Measurements from ENCODE around the gene FOXP1.

Gene FOXP1

GRCh38 chr3:70972855-70973254 is 610.7 kb downstream of the FOXP1 start:
- no peak for DNase-seq (ENCODE audit: low spot score)

- no peak for DNase-seq (ENCODE audit: low spot score)
These were observed 612.6 kb downstream of the FOXP1 start for GRCh38 chr3:70970952-70971351.

GRCh38 chr3:70970171-70970570 is 613.4 kb downstream of the FOXP1 start:
- DNase-seq (ENCODE audit: low spot score), result no peak

- no peak for DNase-seq (ENCODE audit: low spot score)
These were observed 619.9 kb downstream of the FOXP1 start for GRCh38 chr3:70963431-70964275.

- no peak for DNase-seq (ENCODE audit: low spot score)
These were observed 623.8 kb downstream of the FOXP1 start for GRCh38 chr3:70959506-70960291.

GRCh38 chr3:70952033-70952747 is 631.3 kb downstream of the FOXP1 start:
- no peak for DNase-seq (ENCODE audit: low spot score)

- no peak for DNase-seq (ENCODE audit: low spot score)
These were observed 632.2 kb downstream of the FOXP1 start for GRCh38 chr3:70951316-70951715.

GRCh38 chr3:70947579-70947978 is 635.9 kb downstream of the FOXP1 start:
- no peak for DNase-seq (ENCODE audit: low spot score)

- DNase-seq (ENCODE audit: low spot score), result no peak
These were observed 639.6 kb downstream of the FOXP1 start for GRCh38 chr3:70943886-70944285.

GRCh38 chr3:70933105-70933810 is 650.3 kb downstream of the FOXP1 start:
- DNase-seq (ENCODE audit: low spot score), result peak; percentile 88

GRCh38 chr3:70930066-70930465 is 653.5 kb downstream of the FOXP1 start:
- DNase-seq (ENCODE audit: low spot score), result no peak

GRCh38 chr3:70927239-70927638 is 656.3 kb downstream of the FOXP1 start:
- DNase-seq (ENCODE audit: low spot score), result no peak

- DNase-seq (ENCODE audit: low spot score), result no peak
These were observed 656.7 kb downstream of the FOXP1 start for GRCh38 chr3:70926835-70927234.

GRCh38 chr3:70919661-70920060 is 663.9 kb downstream of the FOXP1 start:
- no peak for DNase-seq (ENCODE audit: low spot score)

GRCh38 chr3:70919091-70919490 is 664.4 kb downstream of the FOXP1 start:
- no peak for DNase-seq (ENCODE audit: low spot score)

GRCh38 chr3:70916375-70917055 is 667.0 kb downstream of the FOXP1 start:
- DNase-seq (ENCODE audit: low spot score), result no peak

- DNase-seq (ENCODE audit: low spot score), result no peak
These were observed 668.7 kb downstream of the FOXP1 start for GRCh38 chr3:70914862-70915261.

- no peak for DNase-seq (ENCODE audit: low spot score)
These were observed 671.8 kb downstream of the FOXP1 start for GRCh38 chr3:70911719-70912118.

GRCh38 chr3:70905491-70905890 is 678.0 kb downstream of the FOXP1 start:
- DNase-seq (ENCODE audit: low spot score), result no peak
